ENCODE measurements around the gene SESN3.

DNA sequence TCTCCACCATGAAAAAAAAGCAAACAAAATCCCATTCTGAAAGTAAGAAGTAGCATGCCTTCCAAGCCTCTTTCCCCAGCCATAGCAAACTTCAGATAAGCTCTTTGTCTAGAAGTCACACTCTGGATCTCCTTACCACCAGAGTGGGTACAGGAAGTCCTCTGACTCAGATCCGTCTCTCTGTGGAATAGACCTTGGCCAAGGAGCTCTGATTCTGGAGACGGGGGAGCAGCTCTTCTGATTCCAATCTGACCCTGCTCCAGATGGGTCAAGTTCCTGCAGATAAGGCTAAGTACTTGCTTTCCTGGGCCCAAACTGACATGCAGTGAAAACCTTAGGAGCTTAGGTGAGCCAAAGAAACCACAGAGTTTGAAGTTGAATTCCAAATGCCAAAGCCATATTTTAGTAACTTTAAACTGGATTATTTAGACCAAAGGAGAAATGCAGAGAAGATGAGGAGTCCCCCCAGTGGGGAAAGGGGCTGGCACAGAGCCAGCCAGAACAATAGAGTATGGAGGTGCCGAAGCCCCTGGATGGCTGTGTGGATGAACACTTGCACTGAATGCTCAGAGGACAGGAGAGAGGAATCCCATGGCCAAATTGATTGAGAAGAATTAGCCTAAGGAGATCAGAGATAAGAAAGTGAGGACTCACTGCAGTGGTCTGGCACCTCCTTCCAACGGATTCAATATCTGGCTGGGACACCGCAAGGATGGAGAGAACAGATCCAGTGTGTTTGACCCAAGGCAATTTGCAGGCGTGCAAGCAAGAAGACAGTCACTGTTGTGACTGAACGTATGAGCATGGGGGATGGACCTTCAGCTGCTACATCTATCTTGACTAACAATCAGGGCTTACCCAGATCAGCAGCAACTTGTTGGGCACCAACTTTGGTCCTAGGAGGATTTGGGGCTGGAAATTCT is 86.4 kb downstream of the SESN3 start:
- TF ChIP-seq EZH2 (optimal IDR thresholded peaks at IDR 0.05; ENCODE audit: low read depth, low read length), result no peak
- TF ChIP-seq, protein P1, sequence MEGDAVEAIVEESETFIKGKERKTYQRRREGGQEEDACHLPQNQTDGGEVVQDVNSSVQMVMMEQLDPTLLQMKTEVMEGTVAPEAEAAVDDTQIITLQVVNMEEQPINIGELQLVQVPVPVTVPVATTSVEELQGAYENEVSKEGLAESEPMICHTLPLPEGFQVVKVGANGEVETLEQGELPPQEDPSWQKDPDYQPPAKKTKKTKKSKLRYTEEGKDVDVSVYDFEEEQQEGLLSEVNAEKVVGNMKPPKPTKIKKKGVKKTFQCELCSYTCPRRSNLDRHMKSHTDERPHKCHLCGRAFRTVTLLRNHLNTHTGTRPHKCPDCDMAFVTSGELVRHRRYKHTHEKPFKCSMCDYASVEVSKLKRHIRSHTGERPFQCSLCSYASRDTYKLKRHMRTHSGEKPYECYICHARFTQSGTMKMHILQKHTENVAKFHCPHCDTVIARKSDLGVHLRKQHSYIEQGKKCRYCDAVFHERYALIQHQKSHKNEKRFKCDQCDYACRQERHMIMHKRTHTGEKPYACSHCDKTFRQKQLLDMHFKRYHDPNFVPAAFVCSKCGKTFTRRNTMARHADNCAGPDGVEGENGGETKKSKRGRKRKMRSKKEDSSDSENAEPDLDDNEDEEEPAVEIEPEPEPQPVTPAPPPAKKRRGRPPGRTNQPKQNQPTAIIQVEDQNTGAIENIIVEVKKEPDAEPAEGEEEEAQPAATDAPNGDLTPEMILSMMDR (IDR thresholded peaks at IDR 0.05; ENCODE audit: low read length), result no peak

Measured in MM.1S (cell line).